Measurements from ENCODE around the gene UFD1. TPM values are rescaled to one million over a fixed set of nuclear protein-coding genes. Genes with fewer than 3 reads are reported as not detected.

The UFD1 gene
- total and polyA plus RNA-seq, 2 of the 13 experiments (the other 11 are each of a cell fraction or from before 2014, with no cell fraction given) = 47.9 to 51.1 TPM

DNA sequence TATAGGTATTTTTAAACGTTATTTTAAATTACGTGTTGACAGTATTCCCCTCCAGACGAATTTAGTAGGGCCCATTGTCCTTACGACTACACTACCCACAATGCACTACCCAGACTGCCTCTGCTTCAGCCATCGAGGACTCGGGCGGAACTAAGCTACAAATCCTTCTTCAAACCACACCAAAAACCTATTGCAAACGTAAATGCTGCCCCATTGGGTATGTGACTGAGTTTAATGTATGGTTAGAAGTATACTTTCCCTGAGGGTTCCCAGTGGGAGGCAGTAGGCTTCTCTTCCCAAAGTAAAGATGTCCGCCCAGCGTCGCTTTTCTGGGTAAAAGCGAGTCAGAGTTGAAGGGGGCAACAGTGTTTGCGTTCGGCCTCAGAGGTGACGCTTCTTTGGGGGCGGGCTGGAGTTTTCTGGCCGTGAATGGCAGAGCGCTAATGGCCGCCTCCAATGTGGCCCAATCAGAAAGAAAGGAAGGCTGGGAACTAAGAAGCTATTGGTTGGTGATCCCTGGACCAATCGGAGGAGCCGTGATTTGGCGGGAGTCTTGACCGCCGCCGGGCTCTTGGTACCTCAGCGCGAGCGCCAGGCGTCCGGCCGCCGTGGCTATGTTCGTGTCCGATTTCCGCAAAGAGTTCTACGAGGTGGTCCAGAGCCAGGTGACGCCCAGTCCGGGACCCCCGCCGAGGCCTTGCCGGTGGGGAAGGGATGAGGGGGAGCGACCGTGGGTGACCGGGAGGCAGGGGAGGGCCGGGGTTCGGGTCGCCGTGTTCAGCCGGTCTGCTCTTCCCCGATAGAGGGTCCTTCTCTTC is 571 bp upstream of the UFD1 start, which contains the start of gene CDC45 (continued):
- TF ChIP-seq, protein P1, sequence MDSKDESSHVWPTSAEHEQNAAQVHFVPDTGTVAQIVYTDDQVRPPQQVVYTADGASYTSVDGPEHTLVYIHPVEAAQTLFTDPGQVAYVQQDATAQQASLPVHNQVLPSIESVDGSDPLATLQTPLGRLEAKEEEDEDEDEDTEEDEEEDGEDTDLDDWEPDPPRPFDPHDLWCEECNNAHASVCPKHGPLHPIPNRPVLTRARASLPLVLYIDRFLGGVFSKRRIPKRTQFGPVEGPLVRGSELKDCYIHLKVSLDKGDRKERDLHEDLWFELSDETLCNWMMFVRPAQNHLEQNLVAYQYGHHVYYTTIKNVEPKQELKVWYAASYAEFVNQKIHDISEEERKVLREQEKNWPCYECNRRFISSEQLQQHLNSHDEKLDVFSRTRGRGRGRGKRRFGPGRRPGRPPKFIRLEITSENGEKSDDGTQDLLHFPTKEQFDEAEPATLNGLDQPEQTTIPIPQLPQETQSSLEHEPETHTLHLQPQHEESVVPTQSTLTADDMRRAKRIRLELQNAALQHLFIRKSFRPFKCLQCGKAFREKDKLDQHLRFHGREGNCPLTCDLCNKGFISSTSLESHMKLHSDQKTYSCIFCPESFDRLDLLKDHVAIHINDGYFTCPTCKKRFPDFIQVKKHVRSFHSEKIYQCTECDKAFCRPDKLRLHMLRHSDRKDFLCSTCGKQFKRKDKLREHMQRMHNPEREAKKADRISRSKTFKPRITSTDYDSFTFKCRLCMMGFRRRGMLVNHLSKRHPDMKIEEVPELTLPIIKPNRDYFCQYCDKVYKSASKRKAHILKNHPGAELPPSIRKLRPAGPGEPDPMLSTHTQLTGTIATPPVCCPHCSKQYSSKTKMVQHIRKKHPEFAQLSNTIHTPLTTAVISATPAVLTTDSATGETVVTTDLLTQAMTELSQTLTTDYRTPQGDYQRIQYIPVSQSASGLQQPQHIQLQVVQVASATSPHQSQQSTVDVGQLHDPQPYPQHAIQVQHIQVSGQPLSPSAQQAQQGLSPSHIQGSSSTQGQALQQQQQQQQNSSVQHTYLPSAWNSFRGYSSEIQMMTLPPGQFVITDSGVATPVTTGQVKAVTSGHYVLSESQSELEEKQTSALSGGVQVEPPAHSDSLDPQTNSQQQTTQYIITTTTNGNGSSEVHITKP (CRISPR knock-in tag; IDR thresholded peaks at IDR 0.05; ENCODE audit: low read depth) = peak; percentile 97
- TF ChIP-seq ARID5B (CRISPR knock-in tag; IDR thresholded peaks at IDR 0.05) (no peak), MBNL3 (CRISPR knock-in tag; conservative IDR thresholded peaks at IDR 0.05) (no peak), ZNF605 (CRISPR knock-in tag; IDR thresholded peaks at IDR 0.05) (peak; percentile 56; the same call in 1 of the 2 replicates), SMAD9 (CRISPR knock-in tag; IDR thresholded peaks at IDR 0.05) (no peak), NFRKB (IDR thresholded peaks at IDR 0.05) (peak; percentile 82), MXD1 (CRISPR knock-in tag; IDR thresholded peaks at IDR 0.05) (peak; percentile 71; the same call in 1 of the 2 replicates), ZNF563 (CRISPR knock-in tag; IDR thresholded peaks at IDR 0.05) (no peak), MTF2 (CRISPR knock-in tag; IDR thresholded peaks at IDR 0.05; ENCODE audit: borderline replicate concordance) (no peak), ZNF782 (CRISPR knock-in tag; IDR thresholded peaks at IDR 0.05; ENCODE audit: borderline replicate concordance) (no peak), ZNF7 (CRISPR knock-in tag; IDR thresholded peaks at IDR 0.05) (no peak), ZNF329 (CRISPR knock-in tag; IDR thresholded peaks at IDR 0.05; ENCODE audit: low read depth) (no peak), MAZ (IDR thresholded peaks at IDR 0.05; ENCODE audit: borderline replicate concordance, low read depth, low read length) (peak; percentile 71; the same call in 1 of the 2 replicates), MAZ (CRISPR knock-in tag; IDR thresholded peaks at IDR 0.05; ENCODE audit: low read depth) (peak; percentile 31; the same call in 1 of the 2 replicates), ZNF577 (CRISPR knock-in tag; IDR thresholded peaks at IDR 0.05; ENCODE audit: borderline replicate concordance, low read depth) (no peak), ISX (CRISPR knock-in tag; conservative IDR thresholded peaks at IDR 0.05) (no peak), MTA1 (CRISPR knock-in tag; IDR thresholded peaks at IDR 0.05; ENCODE audit: borderline replicate concordance) (no peak; the same call in 1 of the 2 replicates)

Data from HepG2 (cell line).